GM19043 (cell line): ENCODE data around the gene KCNG4.

Experiments used
- ATAC-seq: cut with Tn5 transposase; IDR thresholded peaks from one replicate; pipeline ENCODE4 v1.9.1; 2021; ENCODE audit warnings: low read depth; ENCODE audit not compliant: unreplicated experiment

Gene KCNG4, protein sequence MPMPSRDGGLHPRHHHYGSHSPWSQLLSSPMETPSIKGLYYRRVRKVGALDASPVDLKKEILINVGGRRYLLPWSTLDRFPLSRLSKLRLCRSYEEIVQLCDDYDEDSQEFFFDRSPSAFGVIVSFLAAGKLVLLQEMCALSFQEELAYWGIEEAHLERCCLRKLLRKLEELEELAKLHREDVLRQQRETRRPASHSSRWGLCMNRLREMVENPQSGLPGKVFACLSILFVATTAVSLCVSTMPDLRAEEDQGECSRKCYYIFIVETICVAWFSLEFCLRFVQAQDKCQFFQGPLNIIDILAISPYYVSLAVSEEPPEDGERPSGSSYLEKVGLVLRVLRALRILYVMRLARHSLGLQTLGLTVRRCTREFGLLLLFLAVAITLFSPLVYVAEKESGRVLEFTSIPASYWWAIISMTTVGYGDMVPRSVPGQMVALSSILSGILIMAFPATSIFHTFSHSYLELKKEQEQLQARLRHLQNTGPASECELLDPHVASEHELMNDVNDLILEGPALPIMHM

DNA sequence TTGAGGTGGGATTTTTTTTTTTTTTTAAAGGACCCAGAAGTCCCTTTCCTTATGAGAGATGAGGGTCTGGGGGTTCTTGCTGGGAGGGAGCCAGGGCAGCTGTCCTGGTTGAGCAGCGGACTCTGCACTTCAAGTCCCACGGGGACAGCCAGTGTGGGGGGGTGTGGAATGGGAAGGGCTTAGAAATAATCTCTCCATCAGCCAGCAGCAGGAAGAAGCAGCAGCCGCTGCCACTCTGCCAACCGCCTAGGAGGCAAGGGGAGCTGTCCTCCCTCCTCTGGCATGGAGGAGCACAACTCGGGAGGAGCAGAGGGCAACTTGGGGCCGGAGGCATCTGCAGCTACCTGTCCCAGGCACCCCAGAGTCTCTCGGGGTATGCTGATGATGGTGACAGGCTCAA lies at the start of gene KCNG4:
Gene KCNG4, minus strand, starts transcription at position 104 of the 400 bp plus-strand sequence. CDS start 2,527 bp downstream, outside the sequence.
- no peak for ATAC-seq

DNA sequence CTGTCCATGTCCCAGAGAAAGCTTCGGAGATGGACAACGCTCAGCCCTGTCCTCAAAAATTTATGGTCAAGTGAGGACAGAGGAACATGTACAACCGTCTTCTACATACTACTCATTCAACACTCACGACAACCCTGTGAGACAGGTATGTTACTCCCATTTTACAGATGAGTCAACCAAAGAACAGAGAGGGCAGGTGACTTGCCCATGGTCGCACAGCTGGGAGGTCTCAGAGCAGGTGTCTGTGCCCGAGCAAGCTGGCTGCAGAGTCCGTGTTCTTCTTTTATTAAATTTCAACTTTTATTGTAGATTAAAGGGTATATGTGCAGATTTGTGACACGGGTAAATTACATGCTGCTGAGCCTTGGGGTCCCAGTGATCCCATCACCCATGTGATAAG lies 49.1 kb upstream of the KCNG4 start:
- no peak for ATAC-seq

DNA sequence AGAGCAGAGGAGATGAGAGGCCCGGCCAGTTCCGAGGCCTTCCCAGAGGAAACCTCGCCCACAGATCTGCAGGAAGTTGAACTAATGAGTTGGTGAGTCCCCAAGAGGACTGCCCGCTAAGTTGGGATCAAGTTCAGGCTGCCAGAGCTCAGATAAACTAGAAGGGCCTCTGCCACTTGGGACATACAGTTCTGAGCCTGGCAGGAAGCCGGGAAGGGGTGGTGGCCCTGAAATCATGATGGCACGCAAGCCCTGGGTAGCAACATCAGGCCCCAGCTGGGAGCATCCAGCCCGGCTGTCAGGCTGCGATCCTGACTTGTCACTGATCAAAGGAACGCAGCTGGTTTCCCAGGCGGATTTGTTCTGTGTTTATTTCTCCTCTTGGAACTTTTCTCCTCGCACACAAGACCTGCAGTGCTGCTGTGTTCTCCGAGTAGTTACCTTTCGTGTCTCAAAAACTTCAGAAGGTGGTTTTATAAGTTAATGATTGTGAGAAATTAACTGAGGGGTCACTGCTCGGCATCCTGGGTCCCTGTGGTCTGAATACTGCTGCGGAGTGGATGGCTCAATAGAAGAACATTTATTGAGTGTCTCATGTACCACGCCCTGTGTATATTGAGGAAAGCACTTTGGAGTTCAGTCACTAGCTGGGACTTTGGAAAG lies 46.9 kb upstream of the KCNG4 start:
- ATAC-seq = no peak

DNA sequence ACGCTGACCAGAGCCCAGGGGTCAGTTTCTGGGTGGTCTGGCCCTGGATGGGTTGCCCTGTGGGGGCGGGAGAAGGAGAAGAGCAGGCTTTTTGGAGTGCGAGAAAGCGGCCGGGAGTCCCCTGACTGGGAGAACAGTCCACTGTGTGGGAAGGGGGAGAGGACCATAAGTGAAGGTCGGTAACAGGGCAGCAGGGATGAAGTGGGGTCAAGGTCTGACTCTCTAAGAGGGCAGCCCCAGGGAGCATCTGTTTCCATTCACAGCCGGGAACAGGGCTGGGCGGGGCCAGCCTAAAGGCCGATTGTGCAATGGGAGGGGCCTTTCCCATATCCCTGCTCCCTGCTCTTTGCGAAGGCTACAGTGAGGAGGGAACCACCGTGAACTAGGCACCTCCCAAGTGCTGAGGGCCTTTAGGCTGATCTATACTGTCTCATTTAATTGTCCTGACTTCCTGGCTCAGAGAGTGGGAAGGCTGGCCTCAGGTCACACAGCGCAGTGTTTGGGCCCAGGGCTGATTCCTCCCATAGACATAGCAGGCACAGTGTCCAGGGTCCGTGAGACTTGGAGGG lies 44.4 kb upstream of the KCNG4 start:
- no peak for ATAC-seq

DNA sequence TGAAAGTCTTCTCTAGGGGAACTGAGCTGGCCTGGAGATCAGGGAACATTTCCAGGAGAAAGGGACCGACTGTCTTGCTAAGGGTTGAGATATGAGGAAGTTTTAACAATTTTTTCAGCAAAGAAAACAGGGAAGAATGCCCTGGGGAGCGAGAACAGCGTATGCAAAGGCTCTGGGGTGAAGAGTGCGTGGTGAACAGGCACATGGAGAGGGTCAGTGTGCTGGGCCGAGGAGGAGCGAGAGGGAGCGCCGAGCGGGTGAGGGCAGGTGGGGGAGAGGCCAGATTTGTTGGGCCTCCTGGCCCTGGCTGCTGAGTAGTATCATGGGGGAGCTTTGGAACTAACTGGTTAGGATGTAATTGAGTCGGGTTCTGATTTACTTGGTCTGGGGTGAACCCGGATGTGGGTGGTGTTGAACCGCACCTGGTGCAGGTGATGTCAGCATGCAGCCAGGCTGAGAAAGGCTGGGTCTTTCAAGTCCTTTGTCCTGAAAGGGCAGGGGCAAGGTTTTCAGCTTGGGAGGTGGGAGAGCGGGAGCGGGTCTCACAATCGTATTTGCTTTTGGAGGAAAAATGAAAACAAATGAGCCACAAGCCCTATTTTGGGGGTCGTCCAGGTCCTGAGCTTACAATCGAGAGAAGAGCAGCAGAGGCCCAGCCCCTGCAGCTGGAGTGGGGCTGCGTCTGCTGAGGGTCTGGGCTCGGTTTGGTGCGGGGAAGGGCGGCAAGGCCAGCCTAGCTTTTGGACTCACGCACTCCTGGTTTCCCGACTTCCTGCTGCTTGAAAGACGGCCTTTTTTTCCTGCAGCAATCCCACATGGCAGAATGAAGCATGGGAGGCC lies 43.7 kb upstream of the KCNG4 start:
- no peak for ATAC-seq

DNA sequence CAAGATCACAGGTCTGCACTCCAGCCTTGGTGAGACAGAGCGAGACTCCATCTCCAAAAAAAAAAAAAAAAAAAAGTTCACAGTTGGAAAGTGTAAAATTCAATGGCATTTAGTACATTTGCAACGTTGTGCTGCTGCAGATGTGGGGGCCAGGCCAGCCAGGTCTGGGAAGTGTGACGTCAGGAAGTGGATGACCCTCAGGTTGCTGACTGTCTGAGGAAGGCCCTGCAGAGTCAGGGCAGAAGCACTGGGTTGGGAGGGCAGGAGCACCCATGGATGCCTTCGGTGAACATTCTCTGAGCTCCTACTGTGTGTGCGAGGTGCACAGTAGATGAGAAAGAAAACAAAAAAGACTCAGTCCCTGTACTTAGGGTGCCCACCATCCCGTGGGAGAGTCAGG lies 42.7 kb upstream of the KCNG4 start:
- ATAC-seq = no peak

DNA sequence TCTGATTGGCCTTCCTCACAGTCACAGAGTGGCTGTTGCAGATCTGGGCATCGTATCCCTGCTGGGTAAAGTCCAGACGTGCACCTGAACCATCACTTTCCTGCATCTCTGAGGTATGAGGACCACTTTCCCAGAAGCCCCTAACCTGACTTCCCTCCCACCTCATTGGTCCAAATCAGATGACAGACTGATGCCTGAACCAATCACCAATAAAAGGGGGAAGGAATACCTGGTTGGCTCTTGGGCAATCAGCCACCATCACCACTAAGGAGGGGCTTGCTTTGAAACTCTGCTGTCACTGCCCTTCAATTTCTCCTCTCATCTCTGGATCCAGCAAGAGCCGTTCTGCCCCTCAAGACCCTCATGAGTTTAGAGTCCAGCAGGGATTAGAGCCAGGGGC lies 41.3 kb upstream of the KCNG4 start:
- no peak for ATAC-seq

DNA sequence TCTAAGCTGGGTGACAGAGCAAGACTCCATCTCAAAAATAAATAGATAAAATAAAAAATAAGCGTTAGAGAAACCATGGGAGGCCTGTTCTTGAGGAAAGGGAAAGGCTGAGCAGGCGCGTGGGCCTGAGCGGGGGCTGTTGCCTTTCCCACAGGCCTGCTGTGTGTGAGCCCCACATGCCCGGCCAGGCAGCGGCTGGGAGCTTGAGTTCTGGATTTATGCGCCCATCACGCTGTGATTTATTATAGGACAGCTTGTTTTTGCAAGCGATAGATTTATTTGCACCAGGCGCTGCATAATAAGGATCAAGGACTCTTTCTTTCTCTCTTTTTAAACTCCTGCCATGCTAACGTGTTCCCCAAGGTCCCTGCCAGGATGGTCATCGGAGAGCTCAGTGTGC lies 40.1 kb upstream of the KCNG4 start:
- no peak for ATAC-seq

DNA sequence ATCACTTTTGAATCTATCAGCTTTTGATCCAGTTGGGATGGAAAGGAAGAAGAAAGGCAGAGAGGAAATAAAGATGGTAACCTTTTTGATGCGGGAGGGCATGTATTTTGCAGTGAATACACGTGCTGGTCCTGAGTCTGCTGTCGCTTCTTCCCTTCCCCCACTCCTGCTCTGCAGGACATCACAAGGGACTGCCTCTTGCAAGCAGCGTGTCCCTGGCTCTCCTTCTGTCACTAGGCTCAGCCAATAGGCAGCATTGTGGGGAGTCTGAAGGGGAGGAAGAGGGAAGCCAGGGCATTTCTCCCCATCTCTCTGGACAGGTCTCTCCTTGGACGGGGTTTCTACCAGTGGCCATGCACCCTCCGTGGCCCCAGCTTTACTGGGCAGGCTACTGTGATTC lies 39.2 kb upstream of the KCNG4 start:
- no peak for ATAC-seq

DNA sequence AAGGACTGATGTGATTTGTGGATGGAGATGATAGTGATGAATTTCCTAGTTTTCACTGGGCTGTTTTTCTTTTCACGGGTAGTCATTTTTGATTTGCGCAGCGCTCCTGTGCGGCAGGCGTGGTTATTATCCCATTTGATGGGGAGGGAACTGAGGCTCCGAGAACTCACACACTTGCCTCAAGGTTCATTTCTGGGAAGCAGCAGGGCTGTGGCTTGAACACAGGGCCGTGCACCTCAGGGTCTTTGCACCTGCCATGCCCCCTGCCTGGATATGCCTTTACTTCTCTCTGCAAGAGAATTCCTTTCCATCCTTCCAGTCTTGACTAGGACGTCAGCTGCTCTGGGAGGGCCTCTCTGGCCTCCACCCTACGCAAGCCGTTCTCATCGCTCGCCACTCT lies 38.5 kb upstream of the KCNG4 start:
- no peak for ATAC-seq

DNA sequence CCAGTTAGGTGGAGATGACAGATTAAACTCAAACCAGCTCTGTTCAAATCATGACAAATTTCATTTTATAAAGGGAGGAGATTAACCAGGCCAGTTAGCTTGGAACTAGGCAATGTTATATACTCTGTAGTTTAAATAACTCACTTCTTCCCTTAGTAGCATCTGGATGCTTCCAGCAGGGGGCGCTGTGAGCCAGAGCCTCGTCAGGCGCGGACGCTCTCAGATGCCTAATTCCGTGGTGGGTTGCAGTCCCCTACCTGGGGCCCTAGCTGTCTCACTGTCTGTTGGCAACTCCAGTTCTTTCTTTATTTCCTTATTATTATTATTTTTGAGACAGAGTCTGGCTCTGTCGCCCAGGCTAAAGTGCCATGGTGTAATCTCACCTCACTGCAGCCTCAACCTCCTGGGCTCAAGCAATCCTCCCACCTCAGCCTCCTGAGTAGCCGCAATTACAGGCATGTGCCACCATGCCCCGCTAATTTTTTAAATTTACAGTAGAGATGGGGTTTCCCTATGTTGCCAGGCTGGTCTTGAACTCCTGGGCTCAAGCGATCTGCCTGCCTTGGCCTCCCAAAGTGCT lies 37.5 kb upstream of the KCNG4 start:
- no peak for ATAC-seq

DNA sequence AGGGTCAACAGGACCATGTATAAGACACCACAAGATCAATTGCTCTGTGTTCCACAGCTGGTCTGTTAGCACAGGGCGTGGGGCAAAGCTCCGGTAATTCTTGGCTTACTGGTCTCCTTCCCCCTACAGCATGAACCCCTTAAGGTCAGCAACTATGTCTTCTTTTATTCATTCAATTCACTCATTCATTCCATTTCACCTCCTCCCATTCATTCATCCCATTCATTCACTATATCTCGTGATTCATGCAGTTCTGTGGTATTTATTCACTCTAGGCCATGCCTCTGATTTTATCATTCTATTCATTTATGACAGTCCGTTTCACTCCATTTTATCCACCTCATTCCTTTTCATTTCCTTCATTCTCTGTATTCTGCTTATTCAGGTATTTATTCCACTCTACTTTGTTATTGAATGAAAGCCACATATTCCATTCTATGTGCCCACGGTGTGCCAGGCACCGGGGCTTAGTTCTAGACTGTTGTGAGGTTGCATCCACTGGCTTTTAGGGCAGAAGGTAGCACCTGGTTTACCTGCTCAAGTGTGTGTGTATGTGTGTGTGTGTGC lies 35.9 kb upstream of the KCNG4 start:
- no peak for ATAC-seq

DNA sequence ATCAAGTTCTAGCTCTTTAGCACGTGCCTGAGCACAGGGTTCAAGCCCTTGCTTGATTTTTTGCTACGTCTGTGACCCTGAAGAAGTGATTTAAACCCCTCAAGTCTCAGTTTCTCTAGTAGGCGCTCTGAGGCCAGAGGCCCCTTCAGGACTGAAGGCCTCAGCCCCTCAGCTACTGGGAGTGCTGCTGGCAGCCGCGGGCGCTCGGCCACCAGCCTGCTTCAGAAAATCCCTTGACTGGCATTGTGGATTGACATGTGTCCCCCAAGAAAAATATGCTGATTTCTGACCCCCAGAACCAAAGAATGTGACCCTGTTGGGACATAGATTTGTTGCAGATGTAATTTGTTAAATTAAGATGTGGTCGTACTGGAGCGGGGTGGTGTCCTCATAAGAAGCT lies 34.7 kb upstream of the KCNG4 start:
- ATAC-seq = no peak

DNA sequence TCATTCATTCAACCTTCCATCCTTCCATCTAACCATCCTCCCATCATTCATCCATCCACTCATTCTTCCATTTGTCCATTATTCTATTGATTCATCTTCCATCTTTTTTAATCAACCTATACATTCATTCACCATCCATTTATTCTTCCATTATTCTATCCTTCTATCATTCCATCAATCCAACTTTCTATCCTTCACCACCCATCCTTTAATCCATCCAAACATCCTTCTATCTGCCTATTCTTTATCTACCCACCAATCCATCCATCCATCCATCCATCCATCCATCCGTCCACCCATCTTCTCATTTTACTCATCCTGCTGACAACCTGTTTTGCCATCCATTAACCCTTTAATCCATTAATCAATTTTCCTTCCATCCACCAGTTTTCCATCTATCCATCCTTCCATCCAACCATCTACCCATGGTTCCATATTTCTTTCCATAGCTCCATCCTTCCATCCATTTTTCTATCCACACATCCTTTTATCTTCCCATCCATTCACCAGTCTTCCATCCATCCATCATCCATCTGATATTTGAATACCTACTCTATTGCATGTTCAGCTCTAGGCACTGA lies 33.0 kb upstream of the KCNG4 start:
- no peak for ATAC-seq

DNA sequence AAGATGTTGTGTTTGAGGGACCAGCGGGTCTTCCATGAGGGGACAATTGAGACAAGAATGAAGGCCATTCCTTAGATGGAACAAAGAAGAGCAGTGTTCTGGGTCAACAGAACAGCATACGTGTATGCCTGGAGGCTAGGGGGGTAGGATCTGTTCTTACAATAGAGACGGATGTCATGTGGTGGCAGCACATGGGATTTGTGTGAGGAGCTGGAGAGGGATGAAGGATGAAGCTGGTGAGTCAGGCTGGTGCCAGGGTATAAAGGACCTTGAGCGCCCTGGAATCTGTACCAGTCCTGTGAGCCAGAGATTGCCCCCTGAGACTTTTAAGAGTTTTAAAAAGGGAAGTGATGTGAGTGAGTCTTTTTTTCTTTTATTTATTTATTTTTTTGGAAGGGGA lies 32.1 kb upstream of the KCNG4 start:
- ATAC-seq = no peak

DNA sequence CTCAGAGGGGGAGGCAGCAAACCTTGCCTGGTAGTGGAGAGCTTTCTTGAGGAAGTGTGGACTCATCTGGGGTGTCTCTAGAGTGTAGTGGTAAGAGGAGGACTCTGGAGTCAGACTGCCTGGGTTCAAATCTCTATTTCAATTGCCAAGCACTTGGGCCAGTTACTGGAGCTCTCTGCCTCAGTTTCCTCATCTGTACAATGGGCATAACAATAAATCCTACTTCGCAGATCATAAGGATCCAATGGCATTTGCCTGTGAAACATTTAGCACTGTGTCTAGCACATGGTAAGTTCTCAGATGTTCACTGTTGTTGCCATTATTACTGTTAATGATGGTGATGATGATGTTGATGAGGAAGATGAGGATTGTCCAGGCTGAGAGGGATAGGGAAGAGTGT lies 31.2 kb upstream of the KCNG4 start:
- no peak for ATAC-seq

DNA sequence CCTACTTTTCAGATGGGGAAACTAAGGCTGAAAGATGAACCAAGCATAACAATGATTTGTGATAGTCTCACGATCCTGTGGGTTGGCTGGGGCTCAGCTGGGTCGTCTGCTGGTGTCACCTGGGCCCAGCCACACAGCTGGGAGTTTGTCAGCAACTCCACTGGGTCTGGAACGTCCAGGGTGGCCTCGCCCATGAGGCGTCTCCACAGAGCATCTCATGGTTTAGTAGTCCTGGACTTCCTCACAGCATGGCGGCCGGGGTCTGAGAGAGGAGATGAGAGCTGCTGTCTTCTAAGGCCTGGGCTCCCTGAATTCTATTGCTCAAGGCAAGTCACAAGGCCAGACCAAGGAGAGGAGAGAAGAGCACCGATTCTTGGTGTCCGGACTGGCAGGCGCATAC lies 30.7 kb upstream of the KCNG4 start:
- no peak for ATAC-seq

DNA sequence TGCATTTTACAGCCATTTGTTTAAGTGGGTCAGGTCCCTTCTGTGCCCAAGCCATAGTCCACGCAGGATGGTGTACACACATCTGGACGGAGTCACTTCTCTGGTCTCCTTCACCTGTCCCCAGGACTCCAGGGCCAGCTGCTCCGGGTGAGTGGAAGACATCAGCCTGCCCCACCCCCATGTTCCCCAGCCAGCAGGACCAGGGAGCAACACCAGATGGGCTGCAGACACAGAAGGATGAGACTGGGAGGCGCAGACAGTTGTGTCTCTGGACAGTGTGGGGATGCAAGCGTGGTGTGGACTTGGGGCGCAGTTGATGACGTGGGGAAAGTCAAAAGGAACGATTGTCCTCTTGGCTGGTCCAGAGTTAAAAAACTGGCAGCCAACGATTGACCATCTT lies 30.3 kb upstream of the KCNG4 start:
- no peak for ATAC-seq

DNA sequence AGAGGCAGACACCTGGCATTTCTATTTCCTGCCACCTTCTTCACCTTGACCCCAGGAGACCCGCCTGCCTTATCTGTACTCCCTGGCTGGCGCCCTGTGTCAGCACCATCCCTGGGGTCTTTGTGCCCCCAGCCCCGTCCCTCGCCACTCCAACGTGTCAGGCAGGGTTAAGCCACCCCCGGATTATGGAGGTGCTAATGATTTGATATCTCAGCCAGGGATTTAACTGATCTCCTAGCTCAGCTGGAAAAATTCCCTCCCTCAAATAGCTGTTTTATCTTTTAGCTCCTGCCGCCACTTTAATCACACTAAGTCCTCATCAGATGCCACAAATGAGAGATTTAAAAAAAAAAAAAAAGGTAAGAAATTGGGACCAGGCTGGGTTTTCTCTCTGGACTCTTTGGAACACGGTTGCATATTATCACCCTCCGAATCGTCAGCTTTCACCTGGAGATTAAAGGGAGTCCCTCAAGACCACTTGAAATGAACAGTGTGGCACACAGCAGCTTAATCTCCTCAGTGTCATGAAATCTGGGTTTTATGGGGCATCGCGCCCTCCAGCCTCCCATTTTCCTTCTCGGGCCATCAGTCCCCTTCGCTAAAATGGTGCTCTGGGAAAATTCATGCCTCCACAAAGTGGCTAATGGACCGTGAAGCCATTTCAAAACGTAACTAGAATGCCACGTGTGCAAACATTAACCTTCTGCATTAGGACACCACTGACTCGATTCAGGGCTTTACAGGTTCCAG lies 28.7 kb upstream of the KCNG4 start:
- no peak for ATAC-seq
